ENCODE measurements around the gene VPS4A. TPM values are rescaled to one million over a fixed set of nuclear protein-coding genes. Genes with fewer than 3 reads are reported as not detected.

The VPS4A gene
- total RNA-seq (2021; ENCODE audit: unreplicated experiment) (23.9 TPM), Bru-seq, nascent RNA (percentile 64 among the genes with signal in this experiment), BruChase-seq, experiment 1, labeled RNA remaining after a 2-hour chase (percentile 76 among the genes with signal in this experiment), BruChase-seq, experiment 2, labeled RNA remaining after a 6-hour chase (percentile 91 among the genes with signal in this experiment)
- polyA plus RNA-seq (2012; ENCODE audit: insufficient read length) = 30.6 TPM
- long read RNA-seq, full-length matches to known transcripts = 105 of 176 reads
- long read RNA-seq, partial matches to known transcripts = 41 of 176 reads
- long read RNA-seq, other reads (novel, unspliced or antisense) = 30 of 176 reads

DNA sequence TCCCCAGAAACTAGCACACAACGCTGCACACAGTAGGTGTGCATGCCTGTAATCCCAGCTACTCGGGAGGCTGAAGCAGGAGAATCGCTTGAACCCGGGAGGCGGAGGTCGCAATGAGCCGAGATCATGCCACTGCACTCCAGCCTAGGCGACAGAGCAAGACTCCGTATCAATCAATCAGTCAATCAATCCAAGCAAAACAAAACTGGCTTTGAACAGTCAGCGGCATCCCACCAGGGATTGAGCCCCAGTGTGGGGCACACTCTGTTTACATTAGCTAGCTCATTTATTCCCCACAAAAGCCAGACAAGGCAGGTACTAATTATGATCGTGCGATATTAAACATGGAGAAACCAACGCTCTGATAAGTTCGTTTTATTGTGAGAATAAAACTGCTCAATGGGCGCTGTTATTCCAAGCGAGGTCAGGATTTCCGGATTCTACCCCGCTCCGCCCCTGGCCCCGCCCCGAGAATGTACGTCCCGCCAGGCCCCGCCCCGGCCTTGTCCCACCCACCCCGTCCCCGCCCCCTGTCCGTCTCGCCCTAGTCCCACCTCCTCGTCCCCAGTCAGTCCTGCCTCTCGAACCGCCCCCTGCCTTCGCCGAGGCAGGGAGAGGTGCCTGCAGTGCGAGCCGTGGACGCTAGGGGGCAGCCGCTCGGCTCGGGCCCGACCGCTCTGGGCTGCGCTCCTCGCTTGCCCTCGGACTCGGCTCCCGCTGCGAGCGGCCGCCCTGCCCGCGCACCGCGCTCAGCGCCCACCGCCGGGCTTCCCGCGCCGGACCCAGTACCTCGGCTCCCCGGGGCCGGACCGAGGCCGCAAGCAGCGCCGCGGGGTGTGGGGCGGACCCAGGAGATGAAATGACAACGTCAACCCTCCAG lies at the start of gene VPS4A:
Gene VPS4A (plus strand): TSS at position 698 of the 880 bp plus-strand sequence. CDS start 162 bp downstream, at position 860.
- POLR2A ChIA-PET = no interaction called here
- CTCF ChIA-PET = no interaction called here
- no TSS peak for BruUV-seq (replicated peaks)
- H3K4me3 ChIP-seq (ENCODE audit: low read depth in 2 of 2, low read length in 2 of 2) = peak within 1 kb of the TSS; percentile 72 to 74
- TF ChIP-seq, protein P1, sequence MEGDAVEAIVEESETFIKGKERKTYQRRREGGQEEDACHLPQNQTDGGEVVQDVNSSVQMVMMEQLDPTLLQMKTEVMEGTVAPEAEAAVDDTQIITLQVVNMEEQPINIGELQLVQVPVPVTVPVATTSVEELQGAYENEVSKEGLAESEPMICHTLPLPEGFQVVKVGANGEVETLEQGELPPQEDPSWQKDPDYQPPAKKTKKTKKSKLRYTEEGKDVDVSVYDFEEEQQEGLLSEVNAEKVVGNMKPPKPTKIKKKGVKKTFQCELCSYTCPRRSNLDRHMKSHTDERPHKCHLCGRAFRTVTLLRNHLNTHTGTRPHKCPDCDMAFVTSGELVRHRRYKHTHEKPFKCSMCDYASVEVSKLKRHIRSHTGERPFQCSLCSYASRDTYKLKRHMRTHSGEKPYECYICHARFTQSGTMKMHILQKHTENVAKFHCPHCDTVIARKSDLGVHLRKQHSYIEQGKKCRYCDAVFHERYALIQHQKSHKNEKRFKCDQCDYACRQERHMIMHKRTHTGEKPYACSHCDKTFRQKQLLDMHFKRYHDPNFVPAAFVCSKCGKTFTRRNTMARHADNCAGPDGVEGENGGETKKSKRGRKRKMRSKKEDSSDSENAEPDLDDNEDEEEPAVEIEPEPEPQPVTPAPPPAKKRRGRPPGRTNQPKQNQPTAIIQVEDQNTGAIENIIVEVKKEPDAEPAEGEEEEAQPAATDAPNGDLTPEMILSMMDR (IDR thresholded peaks at IDR 0.05) = peak; percentile 90
- TF ChIP-seq POLR2AphosphoS5 (IDR thresholded peaks at IDR 0.05; ENCODE audit: low read depth, low read length) = peak; percentile 78
- TF ChIP-seq, protein P2, sequence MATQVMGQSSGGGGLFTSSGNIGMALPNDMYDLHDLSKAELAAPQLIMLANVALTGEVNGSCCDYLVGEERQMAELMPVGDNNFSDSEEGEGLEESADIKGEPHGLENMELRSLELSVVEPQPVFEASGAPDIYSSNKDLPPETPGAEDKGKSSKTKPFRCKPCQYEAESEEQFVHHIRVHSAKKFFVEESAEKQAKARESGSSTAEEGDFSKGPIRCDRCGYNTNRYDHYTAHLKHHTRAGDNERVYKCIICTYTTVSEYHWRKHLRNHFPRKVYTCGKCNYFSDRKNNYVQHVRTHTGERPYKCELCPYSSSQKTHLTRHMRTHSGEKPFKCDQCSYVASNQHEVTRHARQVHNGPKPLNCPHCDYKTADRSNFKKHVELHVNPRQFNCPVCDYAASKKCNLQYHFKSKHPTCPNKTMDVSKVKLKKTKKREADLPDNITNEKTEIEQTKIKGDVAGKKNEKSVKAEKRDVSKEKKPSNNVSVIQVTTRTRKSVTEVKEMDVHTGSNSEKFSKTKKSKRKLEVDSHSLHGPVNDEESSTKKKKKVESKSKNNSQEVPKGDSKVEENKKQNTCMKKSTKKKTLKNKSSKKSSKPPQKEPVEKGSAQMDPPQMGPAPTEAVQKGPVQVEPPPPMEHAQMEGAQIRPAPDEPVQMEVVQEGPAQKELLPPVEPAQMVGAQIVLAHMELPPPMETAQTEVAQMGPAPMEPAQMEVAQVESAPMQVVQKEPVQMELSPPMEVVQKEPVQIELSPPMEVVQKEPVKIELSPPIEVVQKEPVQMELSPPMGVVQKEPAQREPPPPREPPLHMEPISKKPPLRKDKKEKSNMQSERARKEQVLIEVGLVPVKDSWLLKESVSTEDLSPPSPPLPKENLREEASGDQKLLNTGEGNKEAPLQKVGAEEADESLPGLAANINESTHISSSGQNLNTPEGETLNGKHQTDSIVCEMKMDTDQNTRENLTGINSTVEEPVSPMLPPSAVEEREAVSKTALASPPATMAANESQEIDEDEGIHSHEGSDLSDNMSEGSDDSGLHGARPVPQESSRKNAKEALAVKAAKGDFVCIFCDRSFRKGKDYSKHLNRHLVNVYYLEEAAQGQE (IDR thresholded peaks at IDR 0.05; ENCODE audit: insufficient read depth in 1 of 2, low read depth in 2 of 2, low read length in 1 of 2) = no peak
- TF ChIP-seq TCF7L2 (IDR thresholded peaks at IDR 0.05; ENCODE audit: low read depth, low read length) = no peak
- 0 out of 2 replicates have a peak, but pooled peaks have one; percentile 43 for TF ChIP-seq SIN3A (IDR thresholded peaks at IDR 0.05; ENCODE audit: borderline replicate concordance, insufficient read depth, low read depth, low read length)
- no peaks in the 10 kb centered on the region for H3K9me3 ChIP-seq (ENCODE audit: control insufficient read depth, insufficient read depth, low read depth, low read length)
- in situ Hi-C loops (cut with HindIII; ENCODE audit: low pct_unique_long_range_greater_than_20kb, low sequenced_read_pairs) = no loop called here
- no peaks in the 10 kb centered on the region for H3K27me3 ChIP-seq (ENCODE audit: control insufficient read depth, insufficient read depth, low read length)
- DNase-seq (ENCODE audit: low read depth, low spot score) (peak; percentile 77), ATAC-seq (peak; percentile 95)
- intact Hi-C loops (cut with micrococcal nuclease; ENCODE audit: unreplicated experiment) = no loop called here
- H3K36me3 ChIP-seq (ENCODE audit: control insufficient read depth, insufficient read depth, low read length) = peaks cover 4% of the 10 kb centered on the region; the same call in 1 of the 2 replicates
- peak within 1 kb of the TSS; percentile 78 for H3K27ac ChIP-seq (ENCODE audit: low read length)
- no peaks in the 10 kb centered on the region for H3K4me1 ChIP-seq (ENCODE audit: control insufficient read depth, insufficient read depth, low read length)

DNA sequence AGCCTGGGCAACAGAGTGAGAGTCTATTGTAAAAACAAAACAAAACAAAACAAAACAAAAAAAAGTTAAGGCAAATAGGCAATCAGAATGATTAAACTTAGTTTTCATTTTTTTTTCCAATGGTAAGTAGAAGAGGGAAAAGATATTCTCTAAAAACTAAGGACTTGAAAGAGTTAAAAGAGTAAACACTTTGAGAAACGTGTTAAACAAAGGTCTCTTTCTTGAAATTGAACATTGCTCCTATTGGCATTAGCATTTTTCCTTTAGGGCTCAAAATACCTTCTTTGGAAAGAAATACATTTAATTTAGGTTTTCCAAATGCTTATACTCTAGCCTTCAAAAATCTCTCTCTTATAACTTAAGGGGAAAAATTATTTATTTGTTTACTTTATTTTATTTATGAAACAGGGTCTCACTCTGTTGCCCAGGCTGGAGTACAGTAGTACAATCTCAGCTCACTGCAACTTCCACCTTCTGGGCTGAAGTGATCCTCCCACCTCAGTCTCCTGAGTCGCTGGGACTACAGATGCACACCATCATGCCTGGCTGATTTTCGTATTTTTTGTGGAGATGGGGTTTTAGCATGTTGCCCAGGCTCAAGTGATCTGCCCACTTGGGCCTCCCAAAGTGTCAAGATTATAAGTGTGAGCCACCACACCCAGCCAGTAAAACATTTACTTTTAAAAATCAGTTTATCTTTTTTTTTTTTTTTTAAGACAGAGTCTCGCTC lies 44.7 kb upstream of the VPS4A start:
- ChIA-PET POLR2A (no interaction called here), CTCF (no interaction called here)
- TF ChIP-seq POLR2AphosphoS5 (IDR thresholded peaks at IDR 0.05; ENCODE audit: low read depth, low read length) = no peak
- TF ChIP-seq, protein P1 (IDR thresholded peaks at IDR 0.05) = no peak
- intact Hi-C loops (cut with micrococcal nuclease; ENCODE audit: unreplicated experiment) = no loop called here
- BruUV-seq (replicated peaks) = no TSS peak
- Histone ChIP-seq H3K4me3 (ENCODE audit: low read depth in 2 of 2, low read length in 2 of 2) (no peak overlapping the region), H3K27me3 (ENCODE audit: control insufficient read depth, insufficient read depth, low read length) (no peaks in the 10 kb centered on the region), H3K36me3 (ENCODE audit: control insufficient read depth, insufficient read depth, low read length) (no peaks in the 10 kb centered on the region; the same call in 1 of the 2 replicates), H3K27ac (ENCODE audit: low read length) (no peak overlapping the region), H3K9me3 (ENCODE audit: control insufficient read depth, insufficient read depth, low read depth, low read length) (no peaks in the 10 kb centered on the region), H3K4me1 (ENCODE audit: control insufficient read depth, insufficient read depth, low read length) (no peaks in the 10 kb centered on the region)
- ATAC-seq (no peak), DNase-seq (ENCODE audit: low read depth, low spot score) (no peak)
- in situ Hi-C loops (cut with HindIII; ENCODE audit: low pct_unique_long_range_greater_than_20kb, low sequenced_read_pairs) = no loop called here
